HCT116 (cell line): ENCODE measurements around the gene ITPR1. TPM values are rescaled to one million over a fixed set of nuclear protein-coding genes. Genes with fewer than 3 reads are reported as not detected.

Experiments
- ATAC-seq: fragments of 200-7000 bp; cut with Tn5 transposase; 2 replicates; pipeline ENCODE4 v1.9.1; 2020; ENCODE audit warnings: mild to moderate bottlenecking, moderate library complexity
- BruUV-seq: library from RNA; stranded (reverse); fragments of 400-500 nt; replicated peaks from 2 replicates; lab custom pipeline; 2021; lab: Mats Ljungman, UMichigan
- CTCF ChIA-PET: fragments of 300-600 bp; sonication (Branson Sonifier 250); formaldehyde crosslinking; loops from one replicate; lab custom pipeline; 2021; ENCODE audit warnings: antibody characterized with exemption; lab: Charles Lee
- POLR2A ChIA-PET: fragments of 300-600, 350-600 bp; sonication (Branson Sonifier 250); formaldehyde crosslinking; loops from one replicate; lab custom pipeline; 2021; ENCODE audit warnings: antibody characterized with exemption; lab: Charles Lee
- RAD21 ChIA-PET, 2 experiments: fragments of 300-600 bp; sonication (Branson Sonifier 250); formaldehyde crosslinking; loops; one replicate each; lab custom pipeline; 2023; ENCODE audit warnings: low total read pairs in 2 of 2; ENCODE audit not compliant: uncharacterized antibody in 2 of 2, unreplicated experiment in 2 of 2, low non-redundant PET in 1 of 2; lab: Charles Lee
- DNase-seq: peaks from one replicate; pipeline ENCODE4 v3.0.0-alpha.2; 2010; ENCODE audit warnings: low read depth, low spot score
- H2AFZ ChIP-seq: fragments of 200-600 bp; shearing (Covaris generic), sonication (generic); 2 replicates; pipeline ENCODE4 v1.6.1; 2017; ENCODE audit warnings: low read depth, mixed run types, mixed read lengths, antibody characterized with exemption, low read length; ENCODE audit not compliant: poor library complexity, severe bottlenecking
- H3K27ac ChIP-seq: 2 replicates; pipeline ENCODE4 v1.5.1; 2012; ENCODE audit warnings: low read depth, low read length
- H3K27me3 ChIP-seq: fragments of 200-600 bp; sonication (generic); 2 replicates; pipeline ENCODE4 v1.6.1; 2016; ENCODE audit warnings: mixed run types, low read length, mixed read lengths; ENCODE audit not compliant: insufficient read depth
- H3K36me3 ChIP-seq, 2 experiments: fragments of 200-500 bp in 1 of 2; fragments of 200-600 bp in 1 of 2; sonication (Bioruptor generic) in 1 of 2; sonication (generic) in 1 of 2; 2 replicates each; pipeline versions ENCODE4 v1.5.1 to v1.6.1; 2014 to 2016; ENCODE audit warnings: low read length in 2 of 2, inconsistent platforms in 1 of 2, mixed read lengths in 1 of 2, mixed run types in 1 of 2; ENCODE audit not compliant: insufficient read depth in 2 of 2, control insufficient read depth in 1 of 2
- H3K4me1 ChIP-seq, 2 experiments: fragments of 200-600 bp in 1 of 2; sonication (generic) in 1 of 2; 2 replicates each; pipeline versions ENCODE4 v1.5.1 to v1.6.1; 2012 to 2017; ENCODE audit warnings: low read length in 2 of 2, inconsistent platforms in 1 of 2, mild to moderate bottlenecking in 1 of 2, mixed read lengths in 1 of 2, mixed run types in 1 of 2, moderate library complexity in 1 of 2; ENCODE audit not compliant: insufficient read depth in 2 of 2, control insufficient read depth in 1 of 2
- H3K4me2 ChIP-seq: fragments of 200-600 bp; sonication (generic); 2 replicates; pipeline ENCODE4 v1.6.1; 2017; ENCODE audit warnings: mixed run types, low read length, mixed read lengths
- H3K4me3 ChIP-seq, 2 experiments: fragments of 200-600 bp in 1 of 2; sonication (generic) in 1 of 2; replicated peaks in 1 of 2; 2 replicates each; pipeline ENCODE4 v1.5.1; 2011 to 2016; ENCODE audit warnings: low read length in 2 of 2, control low read depth in 1 of 2, low read depth in 1 of 2, mild to moderate bottlenecking in 1 of 2, mixed read lengths in 1 of 2, mixed run types in 1 of 2
- H3K79me2 ChIP-seq: fragments of 200-600 bp; sonication (generic); 2 replicates; pipeline ENCODE4 v1.6.1; 2017; ENCODE audit warnings: mild to moderate bottlenecking, mixed run types, low read length, moderate library complexity, mixed read lengths; ENCODE audit not compliant: insufficient read depth
- H3K9ac ChIP-seq: fragments of 200-600 bp; sonication (generic); 2 replicates; pipeline ENCODE4 v1.6.1; 2016; ENCODE audit warnings: low read length, mixed read lengths
- H3K9me2 ChIP-seq: fragments of 200-600 bp; sonication (generic), shearing (Covaris generic); 2 replicates; pipeline ENCODE4 v1.6.1; 2017; ENCODE audit warnings: mixed run types, mild to moderate bottlenecking, moderate library complexity; ENCODE audit not compliant: insufficient read depth
- H3K9me3 ChIP-seq, 2 experiments: fragments of 200-500 bp in 1 of 2; fragments of 200-600 bp in 1 of 2; sonication (Bioruptor generic) in 1 of 2; sonication (generic) in 1 of 2; 2 replicates each; pipeline ENCODE4 v1.6.1; 2014 to 2017; ENCODE audit warnings: low read length in 2 of 2, mixed read lengths in 2 of 2, inconsistent platforms in 1 of 2, low read depth in 1 of 2, mild to moderate bottlenecking in 1 of 2, mixed run types in 1 of 2, moderate library complexity in 1 of 2; ENCODE audit not compliant: control insufficient read depth in 1 of 2, insufficient read depth in 1 of 2
- H4K20me1 ChIP-seq: fragments of 200-600 bp; sonication (generic), shearing (Covaris generic); 2 replicates; pipeline ENCODE4 v1.6.1; 2017; ENCODE audit warnings: mixed run types, mild to moderate bottlenecking, moderate library complexity; ENCODE audit not compliant: insufficient read depth
- SIN3A ChIP-seq: IDR thresholded peaks from 2 replicates; pipeline ENCODE4 v1.6.1; 2012; ENCODE audit warnings: low read depth
- SRF ChIP-seq: IDR thresholded peaks from 2 replicates; pipeline ENCODE4 v1.6.1; 2012; ENCODE audit warnings: low read depth
- intact Hi-C: fragments of 100-400 bp; cut with micrococcal nuclease; formaldehyde crosslinking; loops from 2 replicates; pipeline ENCODE4 v1.10.0; 2022
- total RNA-seq: library from RNA; stranded (reverse); gene quantifications from one replicate; pipeline ENCODE4 v1.2.1, GENCODE V29; 2021; ENCODE audit not compliant: unreplicated experiment

The ITPR1 gene
- total RNA-seq, 1 experiment from 2014 or later, result 9.2 TPM

- CTCF ChIA-PET, result no interaction called here
Measured at GRCh38 chr3:4895838-4896237, 402.7 kb downstream of the ITPR1 start.

More at GRCh38 chr3:4895838-4896237, 402.7 kb downstream of the ITPR1 start:
- Histone ChIP-seq H3K9me2 (no peaks in the 10 kb centered on the region), H3K9ac (no peak overlapping the region), H3K36me3 (no peaks in the 10 kb centered on the region), H4K20me1 (no peaks in the 10 kb centered on the region), H3K4me1 (peaks cover 12 to 30% of the 10 kb centered on the region in 2 experiments), H2AFZ (no peak overlapping the region), H3K9me3 (no peaks in the 10 kb centered on the region), H3K27me3 (no peaks in the 10 kb centered on the region), H3K27ac (no peak overlapping the region), H3K4me3 (no peak overlapping the region), H3K4me2 (no peak overlapping the region), H3K79me2 (no peaks in the 10 kb centered on the region)
- TF ChIP-seq SRF (no peak), SIN3A (no peak)
- ChIA-PET RAD21 (no interaction called here), POLR2A (no interaction called here)
- DNase-seq (no peak), ATAC-seq (no peak)
- intact Hi-C loops, result no loop called here
- no TSS peak for BruUV-seq

Other genes starting within 250 kb of the ITPR1 start
- gene SETMAR, start 190.0 kb upstream of the ITPR1 start, total RNA-seq, result 9.4 TPM
- 26.6 TPM for gene SUMF1, start 26.1 kb upstream of the ITPR1 start, total RNA-seq